Prostate gland (tissue), 2 donors: ENCODE results near the gene DYRK2.

Experiments used
- POLR2A ChIP-seq: fragments of 450-650 bp; IDR thresholded peaks from one replicate; pipeline ENCODE4 v1.6.1; 2016; ENCODE audit warnings: antibody characterized with exemption, mild to moderate bottlenecking
- TF ChIP-seq, protein P1 (sequence below), 4 experiments: fragments of 200-600 bp in 2 of 4; fragments of 450-650 bp in 2 of 4; sonication (generic) in 2 of 4; IDR thresholded peaks; 1 replicate in 3 of 4; 2 replicates in 1 of 4; pipeline ENCODE4 v1.5.1; 2016 to 2019; ENCODE audit warnings: antibody characterized with exemption in 4 of 4, mild to moderate bottlenecking in 2 of 4, moderate library complexity in 2 of 4

DNA sequence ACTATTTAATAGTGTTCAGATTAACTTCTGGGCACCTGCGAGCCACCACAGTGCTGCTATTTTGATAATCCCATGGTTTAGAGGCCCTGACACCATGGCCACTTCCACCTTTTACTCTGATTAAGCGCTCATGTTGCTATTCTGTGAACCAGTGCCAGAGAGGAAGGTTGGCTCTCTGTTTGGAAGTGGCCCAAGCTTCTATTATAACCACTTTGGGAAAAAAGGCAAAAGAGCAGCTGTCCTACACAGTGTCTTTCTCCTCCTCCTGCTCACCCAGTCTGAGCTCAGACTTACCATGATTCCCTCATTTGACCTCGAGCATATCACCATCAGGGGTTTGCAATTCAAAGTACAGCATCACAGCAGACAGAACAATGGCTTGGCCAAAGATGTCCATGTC is 23.3 kb downstream of the DYRK2 start:
- TF ChIP-seq, protein P1, sequence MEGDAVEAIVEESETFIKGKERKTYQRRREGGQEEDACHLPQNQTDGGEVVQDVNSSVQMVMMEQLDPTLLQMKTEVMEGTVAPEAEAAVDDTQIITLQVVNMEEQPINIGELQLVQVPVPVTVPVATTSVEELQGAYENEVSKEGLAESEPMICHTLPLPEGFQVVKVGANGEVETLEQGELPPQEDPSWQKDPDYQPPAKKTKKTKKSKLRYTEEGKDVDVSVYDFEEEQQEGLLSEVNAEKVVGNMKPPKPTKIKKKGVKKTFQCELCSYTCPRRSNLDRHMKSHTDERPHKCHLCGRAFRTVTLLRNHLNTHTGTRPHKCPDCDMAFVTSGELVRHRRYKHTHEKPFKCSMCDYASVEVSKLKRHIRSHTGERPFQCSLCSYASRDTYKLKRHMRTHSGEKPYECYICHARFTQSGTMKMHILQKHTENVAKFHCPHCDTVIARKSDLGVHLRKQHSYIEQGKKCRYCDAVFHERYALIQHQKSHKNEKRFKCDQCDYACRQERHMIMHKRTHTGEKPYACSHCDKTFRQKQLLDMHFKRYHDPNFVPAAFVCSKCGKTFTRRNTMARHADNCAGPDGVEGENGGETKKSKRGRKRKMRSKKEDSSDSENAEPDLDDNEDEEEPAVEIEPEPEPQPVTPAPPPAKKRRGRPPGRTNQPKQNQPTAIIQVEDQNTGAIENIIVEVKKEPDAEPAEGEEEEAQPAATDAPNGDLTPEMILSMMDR (IDR thresholded peaks at IDR 0.05), result no peak
- no peak for TF ChIP-seq POLR2A
